Suprapubic skin (tissue), 4 donors: ENCODE results near the gene IL4I1. TPM values are rescaled to one million over a fixed set of nuclear protein-coding genes. Genes with fewer than 3 reads are reported as not detected.

Source experiments
- DNase-seq, 2 donors: peaks; one replicate each; pipeline ENCODE4 v3.0.0-alpha.2; 2019; ENCODE audit warnings: low spot score in 2 of 2
- H3K27ac ChIP-seq: fragments of 200-600 bp; sonication (generic); one replicate; pipeline ENCODE4 v1.5.1; 2019
- H3K27me3 ChIP-seq: fragments of 200-600 bp; sonication (generic); one replicate; pipeline ENCODE4 v1.5.1; 2019
- H3K36me3 ChIP-seq: fragments of 200-600 bp; sonication (generic); one replicate; pipeline ENCODE4 v1.5.1; 2019
- H3K4me1 ChIP-seq: fragments of 200-600 bp; sonication (generic); one replicate; pipeline ENCODE4 v1.5.1; 2019
- H3K4me3 ChIP-seq: fragments of 200-600 bp; sonication (generic); one replicate; pipeline ENCODE4 v1.5.1; 2019; ENCODE audit warnings: mild to moderate bottlenecking
- H3K9me3 ChIP-seq: fragments of 200-600 bp; sonication (generic); one replicate; pipeline ENCODE4 v1.5.1; 2019
- CTCF ChIP-seq, 2 donors: fragments of 200-600 bp in 1 of 2; fragments of 450-650 bp in 1 of 2; sonication (generic) in 1 of 2; IDR thresholded peaks; one replicate each; pipeline ENCODE4 v1.5.1; 2016 to 2019; ENCODE audit warnings: antibody characterized with exemption in 2 of 2, mild to moderate bottlenecking in 1 of 2, moderate library complexity in 1 of 2
- EP300 ChIP-seq: sonication (generic); formaldehyde crosslinking; IDR thresholded peaks from one replicate; pipeline ENCODE4 v1.6.1; 2017; ENCODE audit warnings: antibody characterized with exemption
- POLR2A ChIP-seq, 2 donors: fragments of 450-650 bp; IDR thresholded peaks; one replicate each; pipeline ENCODE4 v1.6.1; 2017; ENCODE audit warnings: antibody characterized with exemption in 2 of 2, mild to moderate bottlenecking in 2 of 2, moderate library complexity in 2 of 2
- POLR2AphosphoS5 ChIP-seq, 3 donors: sonication (generic); formaldehyde crosslinking; IDR thresholded peaks; one replicate each; pipeline ENCODE4 v1.6.1; 2017; ENCODE audit warnings: antibody characterized with exemption in 3 of 3
- WGBS: methylation state at CpG from one replicate; pipeline ENCODE4 v1.1.5; 2018; 5-methylcytosine and 5-hydroxymethylcytosine counted together
- total RNA-seq, 4 donors: library from RNA; depleted of rRNA; stranded (reverse); fragments of >200 nt; gene quantifications; one replicate each; pipeline ENCODE4 v1.1.0, GENCODE V29; 2016

The IL4I1 gene
- total RNA-seq, 4 donors from 2014 or later: 0.89 TPM; not detected in 3

DNA sequence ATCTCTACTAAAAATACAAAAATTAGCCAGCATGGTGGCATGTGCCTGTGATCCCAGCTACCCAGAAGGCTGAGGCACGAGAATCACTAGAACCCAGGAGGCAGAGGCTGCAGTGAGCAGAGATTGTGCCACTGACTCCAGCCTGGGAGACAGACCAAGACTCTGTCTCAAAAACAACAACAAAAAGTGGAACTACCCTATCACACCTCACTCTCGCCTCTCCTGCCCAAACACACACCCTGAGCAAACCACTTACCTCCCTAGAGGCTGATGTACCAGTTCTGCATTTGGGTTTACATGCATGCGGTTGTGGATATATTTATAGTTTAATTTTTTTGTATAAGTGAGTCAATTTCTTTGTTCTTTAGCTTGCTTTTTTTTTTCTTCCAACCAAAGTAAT is 53.4 kb downstream of the IL4I1 start:
- Histone ChIP-seq H3K36me3 (peaks cover 8% of the 10 kb centered on the region), H3K4me3 (no peak overlapping the region), H3K9me3 (no peaks in the 10 kb centered on the region), H3K27me3 (no peaks in the 10 kb centered on the region), H3K4me1 (peaks cover 4% of the 10 kb centered on the region), H3K27ac (no peak overlapping the region)
- WGBS: 74% methylated on average over 3 of the region's 3 CpGs
- TF ChIP-seq POLR2A (IDR thresholded peaks at IDR 0.05): no peak
- no peak for TF ChIP-seq POLR2AphosphoS5 (IDR thresholded peaks at IDR 0.05)
- TF ChIP-seq EP300: no peak
- no peak for TF ChIP-seq CTCF (IDR thresholded peaks at IDR 0.05)
- DNase-seq: no peak

GRCh38 chr19:49840736-49841249 is 55.9 kb downstream of the IL4I1 start:
- Histone ChIP-seq H3K9me3 (no peaks in the 10 kb centered on the region), H3K4me1 (no peaks in the 10 kb centered on the region), H3K36me3 (peaks cover 27% of the 10 kb centered on the region), H3K27me3 (no peaks in the 10 kb centered on the region), H3K27ac (no peak overlapping the region), H3K4me3 (no peak overlapping the region)
- WGBS: 89% methylated on average over 17 of the region's 17 CpGs
- no peak for TF ChIP-seq POLR2A (IDR thresholded peaks at IDR 0.05)
- TF ChIP-seq POLR2AphosphoS5 (IDR thresholded peaks at IDR 0.05): no peak
- TF ChIP-seq EP300: no peak
- no peak for TF ChIP-seq CTCF (IDR thresholded peaks at IDR 0.05)
- DNase-seq: no peak

GRCh38 chr19:49840321-49840720 is 56.4 kb downstream of the IL4I1 start:
- TF ChIP-seq POLR2A (IDR thresholded peaks at IDR 0.05) (no peak), CTCF (IDR thresholded peaks at IDR 0.05) (no peak), EP300 (no peak), POLR2AphosphoS5 (IDR thresholded peaks at IDR 0.05) (no peak)
- Histone ChIP-seq H3K36me3 (peaks cover 32% of the 10 kb centered on the region), H3K27ac (no peak overlapping the region)

GRCh38 chr19:49839713-49840112 is 57.0 kb downstream of the IL4I1 start:
- WGBS: 88% methylated on average over 11 of the region's 11 CpGs
- Histone ChIP-seq H3K4me3 (no peak overlapping the region), H3K4me1 (no peaks in the 10 kb centered on the region), H3K36me3 (peaks cover 38% of the 10 kb centered on the region), H3K9me3 (no peaks in the 10 kb centered on the region), H3K27ac (no peak overlapping the region), H3K27me3 (no peaks in the 10 kb centered on the region)
- no peak for DNase-seq
- TF ChIP-seq EP300 (no peak), POLR2AphosphoS5 (IDR thresholded peaks at IDR 0.05) (no peak), CTCF (IDR thresholded peaks at IDR 0.05) (no peak), POLR2A (IDR thresholded peaks at IDR 0.05) (no peak)

More at GRCh38 chr19:49840321-49840720, 56.4 kb downstream of the IL4I1 start:
- WGBS: 88% methylated on average over 11 of the region's 11 CpGs
- H3K4me1 ChIP-seq: no peaks in the 10 kb centered on the region
- H3K9me3 ChIP-seq: no peaks in the 10 kb centered on the region
- DNase-seq: no peak
- no peaks in the 10 kb centered on the region for H3K27me3 ChIP-seq
- H3K4me3 ChIP-seq: no peak overlapping the region

Other genes with a start within 250 kb of the IL4I1 start
- gene IRF3, start 231.0 kb downstream of the IL4I1 start, total RNA-seq: 100 to 1,000 TPM in 1 of 4 donors, 10 to 100 TPM in 3; 61.3 to 164 (median 81.0) TPM
- gene BCL2L12, start 231.0 kb downstream of the IL4I1 start, total RNA-seq: 10 to 100 TPM in 1 of 4 donors, 1 to 10 TPM in 3; 3.1 to 28.0 (median 7.5) TPM
- 100 to 1,000 TPM; 101 to 142 (median 112) TPM for gene PRMT1, start 219.6 kb downstream of the IL4I1 start, total RNA-seq
- gene ADM5, start 207.3 kb downstream of the IL4I1 start, total RNA-seq: 1 to 10 TPM; 1.8 to 7.6 (median 4.1) TPM
- gene CPT1C, start 205.8 kb downstream of the IL4I1 start, total RNA-seq: 1 to 10 TPM in 1 of 4 donors, under 1 TPM in 3; 0.57 to 1.2 (median 0.92) TPM
- 1 to 10 TPM in 2 of 4 donors, not detected in 2; 1.7 to 2.5 TPM for gene TSKS, start 133.6 kb downstream of the IL4I1 start, total RNA-seq
- gene AP2A1, start 129.9 kb downstream of the IL4I1 start, total RNA-seq: 100 to 1,000 TPM in 1 of 4 donors, 10 to 100 TPM in 3; 78.1 to 101 (median 93.4) TPM
- gene FUZ, start 83.6 kb downstream of the IL4I1 start, total RNA-seq: 10 to 100 TPM in 3 of 4 donors, 1 to 10 TPM in 1; 9.4 to 24.2 (median 14.4) TPM
- gene MED25, start 78.6 kb downstream of the IL4I1 start, total RNA-seq: 10 to 100 TPM; 32.2 to 60.3 (median 40.8) TPM
- 100 to 1,000 TPM in 1 of 4 donors, 10 to 100 TPM in 3; 82.2 to 147 (median 91.2) TPM for gene PTOV1, start 45.7 kb downstream of the IL4I1 start, total RNA-seq
- 10 to 100 TPM; 26.0 to 53.3 (median 40.5) TPM for gene PNKP, start 29.3 kb downstream of the IL4I1 start, total RNA-seq
- gene AKT1S1, start 19.5 kb downstream of the IL4I1 start, total RNA-seq: 10 to 100 TPM; 19.3 to 25.1 (median 20.0) TPM
- 10 to 100 TPM; 40.5 to 93.4 (median 59.4) TPM for gene TBC1D17, start 19.2 kb downstream of the IL4I1 start, total RNA-seq
- gene ATF5, start 32.3 kb upstream of the IL4I1 start, total RNA-seq: 1 to 10 TPM; 4.5 to 9.1 (median 6.7) TPM
- gene NUP62, start 32.6 kb upstream of the IL4I1 start, total RNA-seq: 10 to 100 TPM; 40.3 to 46.2 (median 44.6) TPM
- gene SIGLEC11, start 64.3 kb upstream of the IL4I1 start, total RNA-seq: under 1 TPM in 1 of 4 donors, not detected in 3; 0.30 TPM
- 10 to 100 TPM; 21.8 to 53.6 (median 35.8) TPM for gene VRK3, start 128.5 kb upstream of the IL4I1 start, total RNA-seq
- gene ZNF473, start 129.1 kb upstream of the IL4I1 start, total RNA-seq: 10 to 100 TPM in 2 of 4 donors, 1 to 10 TPM in 2; 8.5 to 18.5 (median 12.2) TPM